ENCODE measurements around the gene SRSF8.
"Not testable (repeated sequence)": the region's sequence is repeated elsewhere in the genome, so short reads cannot be mapped to it uniquely, and the experiment has no call there.

The SRSF8 gene

GRCh38 chr11:95100856-95101507, 34.3 kb downstream of the SRSF8 start:
- Mint-ChIP-seq H3K27me3 (no peaks in the 10 kb centered on the region), H3K4me1 (peaks cover 27% of the 10 kb centered on the region), H3K9me3 (no peaks in the 10 kb centered on the region), H3K4me3 (no peak overlapping the region), H3K36me3 (peaks cover 15% of the 10 kb centered on the region), H3K27ac (no peak overlapping the region)

GRCh38 chr11:95101935-95102334, 35.2 kb downstream of the SRSF8 start:
- no peaks in the 10 kb centered on the region for H3K9me3 Mint-ChIP-seq
- H3K27ac Mint-ChIP-seq: no peak overlapping the region
- H3K36me3 Mint-ChIP-seq: peaks cover 15% of the 10 kb centered on the region
- H3K27me3 Mint-ChIP-seq: no peaks in the 10 kb centered on the region
- peaks cover 23% of the 10 kb centered on the region for H3K4me1 Mint-ChIP-seq
- no peak overlapping the region for H3K4me3 Mint-ChIP-seq

GRCh38 chr11:95102733-95103132, 36.0 kb downstream of the SRSF8 start:
- no peak overlapping the region for H3K27ac Mint-ChIP-seq
- H3K36me3 Mint-ChIP-seq: peaks cover 10% of the 10 kb centered on the region
- peaks cover 21% of the 10 kb centered on the region for H3K4me1 Mint-ChIP-seq
- H3K4me3 Mint-ChIP-seq: no peak overlapping the region
- no peaks in the 10 kb centered on the region for H3K27me3 Mint-ChIP-seq
- H3K9me3 Mint-ChIP-seq: no peaks in the 10 kb centered on the region

GRCh38 chr11:95103701-95104100, 37.0 kb downstream of the SRSF8 start:
- Mint-ChIP-seq H3K4me1 (peaks cover 21% of the 10 kb centered on the region), H3K27ac (no peak overlapping the region), H3K36me3 (peaks cover 6% of the 10 kb centered on the region), H3K27me3 (no peaks in the 10 kb centered on the region), H3K4me3 (no peak overlapping the region), H3K9me3 (no peaks in the 10 kb centered on the region)

- no peaks in the 10 kb centered on the region for H3K9me3 Mint-ChIP-seq
- peaks cover 6% of the 10 kb centered on the region for H3K36me3 Mint-ChIP-seq
- H3K4me1 Mint-ChIP-seq: peaks cover 21% of the 10 kb centered on the region
- no peaks in the 10 kb centered on the region for H3K27me3 Mint-ChIP-seq
- H3K4me3 Mint-ChIP-seq: no peak overlapping the region
- H3K27ac Mint-ChIP-seq: no peak overlapping the region
Observed at GRCh38 chr11:95104121-95104830, 37.6 kb downstream of the SRSF8 start.

- Mint-ChIP-seq H3K27ac (no peak overlapping the region), H3K9me3 (no peaks in the 10 kb centered on the region), H3K36me3 (peaks cover 10% of the 10 kb centered on the region), H3K4me3 (no peak overlapping the region), H3K27me3 (no peaks in the 10 kb centered on the region), H3K4me1 (peaks cover 21% of the 10 kb centered on the region)
Observed at GRCh38 chr11:95104856-95105255, 38.1 kb downstream of the SRSF8 start.

- H3K27me3 Mint-ChIP-seq: no peaks in the 10 kb centered on the region
- peaks cover 13% of the 10 kb centered on the region for H3K36me3 Mint-ChIP-seq
- no peaks in the 10 kb centered on the region for H3K9me3 Mint-ChIP-seq
- H3K4me3 Mint-ChIP-seq: no peak overlapping the region
- H3K27ac Mint-ChIP-seq: no peak overlapping the region
- peaks cover 25% of the 10 kb centered on the region for H3K4me1 Mint-ChIP-seq
Observed at GRCh38 chr11:95108159-95108611, 41.5 kb downstream of the SRSF8 start.

GRCh38 chr11:95108671-95109551, 42.2 kb downstream of the SRSF8 start:
- no peaks in the 10 kb centered on the region for H3K27me3 Mint-ChIP-seq
- peaks cover 25% of the 10 kb centered on the region for H3K4me1 Mint-ChIP-seq
- no peak overlapping the region for H3K4me3 Mint-ChIP-seq
- H3K27ac Mint-ChIP-seq: no peak overlapping the region
- H3K9me3 Mint-ChIP-seq: no peaks in the 10 kb centered on the region
- H3K36me3 Mint-ChIP-seq: peaks cover 15% of the 10 kb centered on the region

- H3K27me3 Mint-ChIP-seq, H3K4me3 Mint-ChIP-seq, H3K9me3 Mint-ChIP-seq, H3K27ac Mint-ChIP-seq: not testable (repeated sequence)
- Mint-ChIP-seq H3K4me1 (peaks cover 21% of the 10 kb centered on the region), H3K36me3 (peaks cover 17% of the 10 kb centered on the region)
Observed at GRCh38 chr11:95111471-95111870, 44.8 kb downstream of the SRSF8 start.

GRCh38 chr11:95111923-95112540, 45.3 kb downstream of the SRSF8 start:
- Mint-ChIP-seq H3K36me3 (peaks cover 17% of the 10 kb centered on the region), H3K4me3 (no peak overlapping the region), H3K27ac (no peak overlapping the region), H3K27me3 (no peaks in the 10 kb centered on the region), H3K4me1 (peaks cover 18% of the 10 kb centered on the region), H3K9me3 (no peaks in the 10 kb centered on the region)

- Mint-ChIP-seq H3K9me3 (peaks cover 11% of the 10 kb centered on the region), H3K27ac (no peak overlapping the region), H3K4me3 (no peak overlapping the region), H3K4me1 (peaks cover 14% of the 10 kb centered on the region), H3K27me3 (no peaks in the 10 kb centered on the region), H3K36me3 (peaks cover 16% of the 10 kb centered on the region)
Observed at GRCh38 chr11:95115597-95115996, 48.9 kb downstream of the SRSF8 start.

GRCh38 chr11:95119361-95120060, 52.8 kb downstream of the SRSF8 start:
- H3K9me3 Mint-ChIP-seq: peaks cover 11% of the 10 kb centered on the region
- H3K36me3 Mint-ChIP-seq: peaks cover 12% of the 10 kb centered on the region
- H3K4me3 Mint-ChIP-seq: no peak overlapping the region
- H3K27ac Mint-ChIP-seq: no peak overlapping the region
- H3K27me3 Mint-ChIP-seq: no peaks in the 10 kb centered on the region
- H3K4me1 Mint-ChIP-seq: peaks cover 13% of the 10 kb centered on the region
